Neural cell (in vitro differentiated cells): ENCODE measurements around the gene SMS. TPM values are rescaled to one million over a fixed set of nuclear protein-coding genes. Genes with fewer than 3 reads are reported as not detected.

Experiments
- H2AFZ ChIP-seq: fragments of 200-600, 300-800 bp; sonication (generic), shearing (Covaris generic); 2 replicates; pipeline ENCODE4 v1.6.0; 2014; ENCODE audit warnings: low read depth, mild to moderate bottlenecking, antibody characterized with exemption, low read length, moderate library complexity
- H3F3A ChIP-seq: fragments of 200-600 bp; shearing (Covaris generic); 2 replicates; pipeline ENCODE4 v1.6.1; 2016; ENCODE audit warnings: mild to moderate bottlenecking, moderate library complexity, mixed read lengths, antibody characterized with exemption, low read length; ENCODE audit not compliant: insufficient read depth, poor library complexity, severe bottlenecking
- H3K27ac ChIP-seq: fragments of 200-600, 300-800 bp; sonication (generic), shearing (Covaris generic); 2 replicates; pipeline ENCODE4 v1.5.1; 2014; ENCODE audit warnings: mild to moderate bottlenecking, low read length, moderate library complexity
- H3K27me3 ChIP-seq: fragments of 300-800, 200-600 bp; sonication (generic), shearing (Covaris generic); 2 replicates; pipeline ENCODE4 v1.6.0; 2014; ENCODE audit warnings: mild to moderate bottlenecking, low read depth, low read length, moderate library complexity; ENCODE audit not compliant: insufficient read depth
- H3K36me3 ChIP-seq: fragments of 300-800, 200-600 bp; sonication (generic), shearing (Covaris generic); 2 replicates; pipeline ENCODE4 v1.5.1; 2014; ENCODE audit warnings: mild to moderate bottlenecking, antibody characterized with exemption, low read length, moderate library complexity; ENCODE audit not compliant: insufficient read depth
- H3K4me2 ChIP-seq: fragments of 300-800, 200-600 bp; sonication (generic), shearing (Covaris generic); 2 replicates; pipeline ENCODE4 v1.6.0; 2014; ENCODE audit warnings: mild to moderate bottlenecking, low read length
- H3K4me3 ChIP-seq: fragments of 300-800, 200-600 bp; sonication (generic), shearing (Covaris generic); 2 replicates; pipeline ENCODE4 v1.5.1; 2014; ENCODE audit warnings: mild to moderate bottlenecking, low read length, moderate library complexity
- H3K79me2 ChIP-seq: fragments of 200-600 bp; shearing (Covaris generic); replicated peaks from 2 replicates; pipeline ENCODE4 v1.6.0; 2014; ENCODE audit warnings: mild to moderate bottlenecking, low read length, moderate library complexity; ENCODE audit not compliant: insufficient read depth
- H3K9ac ChIP-seq: fragments of 300-800, 200-600 bp; sonication (generic), shearing (Covaris generic); 2 replicates; pipeline ENCODE4 v1.6.1; 2016; ENCODE audit warnings: mild to moderate bottlenecking, low read length, mixed read lengths
- H3K9me2 ChIP-seq: fragments of 200-600 bp; shearing (Covaris generic); 2 replicates; pipeline ENCODE4 v1.6.1; 2016; ENCODE audit warnings: mild to moderate bottlenecking, low read length, mixed read lengths; ENCODE audit not compliant: insufficient read depth
- H3K9me3 ChIP-seq: fragments of 200-600, 300-800 bp; sonication (generic), shearing (Covaris generic); 2 replicates; pipeline ENCODE4 v1.6.1; 2016; ENCODE audit warnings: mild to moderate bottlenecking, mixed run types, low read length, moderate library complexity, mixed read lengths
- H4K20me1 ChIP-seq: fragments of 200-600 bp; shearing (Covaris generic); 2 replicates; pipeline ENCODE4 v1.6.1; 2016; ENCODE audit warnings: mild to moderate bottlenecking, mixed run types; ENCODE audit not compliant: insufficient read depth
- EP300 ChIP-seq: fragments of 450-650 bp; conservative IDR thresholded peaks from 2 replicates; pipeline ENCODE4 v1.6.1; 2014; ENCODE audit warnings: antibody characterized with exemption, mild to moderate bottlenecking, moderate library complexity; ENCODE audit not compliant: poor library complexity, severe bottlenecking
- EZH2 ChIP-seq: fragments of 200-600, 300-800 bp; shearing (Covaris generic), sonication (generic); IDR thresholded peaks from 2 replicates; pipeline ENCODE4 v1.6.1; 2014; ENCODE audit warnings: antibody characterized with exemption, low read length, borderline replicate concordance, mild to moderate bottlenecking; ENCODE audit not compliant: insufficient read depth, poor library complexity, severe bottlenecking
- MXI1 ChIP-seq: fragments of 450-650 bp; conservative IDR thresholded peaks from 2 replicates; pipeline ENCODE4 v1.6.1; 2014; ENCODE audit warnings: antibody characterized with exemption, mild to moderate bottlenecking; ENCODE audit not compliant: poor library complexity, severe bottlenecking
- POLR2AphosphoS5 ChIP-seq: IDR thresholded peaks from 2 replicates; pipeline ENCODE4 v1.6.1; 2012
- RAD21 ChIP-seq: fragments of 450-650 bp; conservative IDR thresholded peaks from 2 replicates; pipeline ENCODE4 v1.6.1; 2014; ENCODE audit warnings: antibody characterized with exemption, mild to moderate bottlenecking, moderate library complexity
- SMC3 ChIP-seq: fragments of 450-650 bp; conservative IDR thresholded peaks from 2 replicates; pipeline ENCODE4 v1.6.1; 2014; ENCODE audit warnings: antibody characterized with exemption, mild to moderate bottlenecking, moderate library complexity; ENCODE audit not compliant: poor library complexity
- TAF1 ChIP-seq: IDR thresholded peaks from 2 replicates; pipeline ENCODE4 v1.6.1; 2012; ENCODE audit warnings: low read depth
- polyA plus RNA-seq: library from polyadenylated mRNA; depleted of rRNA; stranded (reverse); fragments of >200 nt; gene quantifications from 2 replicates; pipeline ENCODE4 v1.2.3, GENCODE V29; 2014
- TF ChIP-seq, protein P1 (sequence below): fragments of 450-650 bp; IDR thresholded peaks from 2 replicates; pipeline ENCODE4 v1.5.1; 2014; ENCODE audit warnings: antibody characterized with exemption, mild to moderate bottlenecking, moderate library complexity; ENCODE audit not compliant: poor library complexity, severe bottlenecking
- TF ChIP-seq, protein P2 (sequence below): IDR thresholded peaks from 2 replicates; pipeline ENCODE4 v1.6.1; 2012; ENCODE audit warnings: borderline replicate concordance

The SMS gene
- polyA plus RNA-seq, 1 donor from 2014 or later = 101 TPM

DNA sequence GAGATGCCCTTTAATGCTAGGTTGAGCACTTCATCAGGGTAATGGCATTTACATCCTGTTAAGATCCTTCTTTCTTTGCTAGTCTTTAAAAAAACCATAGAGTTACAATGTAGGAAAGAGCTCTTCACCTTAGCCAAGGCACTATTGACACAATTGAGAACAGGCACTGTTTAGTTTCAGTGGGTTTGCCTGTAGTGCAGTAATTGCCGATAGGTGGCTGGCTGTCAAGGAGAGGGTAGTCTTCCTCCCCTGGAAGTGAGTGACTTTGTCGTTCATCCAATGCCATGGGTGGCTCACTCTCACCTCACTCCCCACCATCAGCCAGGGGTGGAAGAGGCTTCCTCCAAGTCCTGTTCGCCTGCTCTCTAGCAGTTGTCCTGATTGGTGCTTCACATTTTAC lies 34.7 kb downstream of the SMS start:
- no peaks in the 10 kb centered on the region for H3K79me2 ChIP-seq
- H2AFZ ChIP-seq = no peak overlapping the region
- H3F3A ChIP-seq = no peaks in the 10 kb centered on the region
- TF ChIP-seq, protein P1, sequence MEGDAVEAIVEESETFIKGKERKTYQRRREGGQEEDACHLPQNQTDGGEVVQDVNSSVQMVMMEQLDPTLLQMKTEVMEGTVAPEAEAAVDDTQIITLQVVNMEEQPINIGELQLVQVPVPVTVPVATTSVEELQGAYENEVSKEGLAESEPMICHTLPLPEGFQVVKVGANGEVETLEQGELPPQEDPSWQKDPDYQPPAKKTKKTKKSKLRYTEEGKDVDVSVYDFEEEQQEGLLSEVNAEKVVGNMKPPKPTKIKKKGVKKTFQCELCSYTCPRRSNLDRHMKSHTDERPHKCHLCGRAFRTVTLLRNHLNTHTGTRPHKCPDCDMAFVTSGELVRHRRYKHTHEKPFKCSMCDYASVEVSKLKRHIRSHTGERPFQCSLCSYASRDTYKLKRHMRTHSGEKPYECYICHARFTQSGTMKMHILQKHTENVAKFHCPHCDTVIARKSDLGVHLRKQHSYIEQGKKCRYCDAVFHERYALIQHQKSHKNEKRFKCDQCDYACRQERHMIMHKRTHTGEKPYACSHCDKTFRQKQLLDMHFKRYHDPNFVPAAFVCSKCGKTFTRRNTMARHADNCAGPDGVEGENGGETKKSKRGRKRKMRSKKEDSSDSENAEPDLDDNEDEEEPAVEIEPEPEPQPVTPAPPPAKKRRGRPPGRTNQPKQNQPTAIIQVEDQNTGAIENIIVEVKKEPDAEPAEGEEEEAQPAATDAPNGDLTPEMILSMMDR = no peak
- TF ChIP-seq EP300 (no peak), MXI1 (no peak), SMC3 (no peak), EZH2 (no peak), TAF1 (no peak), POLR2AphosphoS5 (no peak), RAD21 (no peak)
- TF ChIP-seq, protein P2, sequence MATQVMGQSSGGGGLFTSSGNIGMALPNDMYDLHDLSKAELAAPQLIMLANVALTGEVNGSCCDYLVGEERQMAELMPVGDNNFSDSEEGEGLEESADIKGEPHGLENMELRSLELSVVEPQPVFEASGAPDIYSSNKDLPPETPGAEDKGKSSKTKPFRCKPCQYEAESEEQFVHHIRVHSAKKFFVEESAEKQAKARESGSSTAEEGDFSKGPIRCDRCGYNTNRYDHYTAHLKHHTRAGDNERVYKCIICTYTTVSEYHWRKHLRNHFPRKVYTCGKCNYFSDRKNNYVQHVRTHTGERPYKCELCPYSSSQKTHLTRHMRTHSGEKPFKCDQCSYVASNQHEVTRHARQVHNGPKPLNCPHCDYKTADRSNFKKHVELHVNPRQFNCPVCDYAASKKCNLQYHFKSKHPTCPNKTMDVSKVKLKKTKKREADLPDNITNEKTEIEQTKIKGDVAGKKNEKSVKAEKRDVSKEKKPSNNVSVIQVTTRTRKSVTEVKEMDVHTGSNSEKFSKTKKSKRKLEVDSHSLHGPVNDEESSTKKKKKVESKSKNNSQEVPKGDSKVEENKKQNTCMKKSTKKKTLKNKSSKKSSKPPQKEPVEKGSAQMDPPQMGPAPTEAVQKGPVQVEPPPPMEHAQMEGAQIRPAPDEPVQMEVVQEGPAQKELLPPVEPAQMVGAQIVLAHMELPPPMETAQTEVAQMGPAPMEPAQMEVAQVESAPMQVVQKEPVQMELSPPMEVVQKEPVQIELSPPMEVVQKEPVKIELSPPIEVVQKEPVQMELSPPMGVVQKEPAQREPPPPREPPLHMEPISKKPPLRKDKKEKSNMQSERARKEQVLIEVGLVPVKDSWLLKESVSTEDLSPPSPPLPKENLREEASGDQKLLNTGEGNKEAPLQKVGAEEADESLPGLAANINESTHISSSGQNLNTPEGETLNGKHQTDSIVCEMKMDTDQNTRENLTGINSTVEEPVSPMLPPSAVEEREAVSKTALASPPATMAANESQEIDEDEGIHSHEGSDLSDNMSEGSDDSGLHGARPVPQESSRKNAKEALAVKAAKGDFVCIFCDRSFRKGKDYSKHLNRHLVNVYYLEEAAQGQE = no peak
- no peak overlapping the region for H3K27ac ChIP-seq
- no peaks in the 10 kb centered on the region for H3K27me3 ChIP-seq
- no peak overlapping the region for H3K4me2 ChIP-seq
- no peaks in the 10 kb centered on the region for H3K9me3 ChIP-seq
- H3K4me3 ChIP-seq = no peak overlapping the region
- H3K9ac ChIP-seq = no peak overlapping the region
- no peaks in the 10 kb centered on the region for H3K36me3 ChIP-seq
- no peaks in the 10 kb centered on the region for H4K20me1 ChIP-seq
- no peaks in the 10 kb centered on the region for H3K9me2 ChIP-seq

DNA sequence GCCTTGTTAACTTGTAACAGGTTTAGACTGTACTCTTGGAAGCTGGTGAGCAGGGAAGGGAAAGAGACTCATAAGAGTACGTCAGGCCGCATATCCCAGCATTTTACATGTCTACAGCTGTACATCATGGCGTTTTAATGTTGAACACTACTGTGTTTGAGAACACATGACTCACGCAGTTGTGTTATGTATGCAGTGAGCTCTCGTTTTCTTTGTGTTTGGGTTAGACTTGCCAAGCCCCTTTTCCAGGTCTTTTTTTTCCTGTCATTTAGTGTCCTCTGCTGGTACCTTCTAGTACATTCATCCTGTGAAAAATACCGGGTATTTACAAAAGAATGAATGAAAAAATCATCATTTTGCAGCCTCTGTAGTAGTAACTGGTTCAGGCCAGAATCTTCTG lies 35.3 kb downstream of the SMS start:
- Histone ChIP-seq H3K4me2 (no peak overlapping the region), H3K9me3 (no peaks in the 10 kb centered on the region), H3K4me3 (no peak overlapping the region), H3K9me2 (no peaks in the 10 kb centered on the region), H3K9ac (no peak overlapping the region), H3K27ac (no peak overlapping the region), H3K36me3 (no peaks in the 10 kb centered on the region), H3K79me2 (no peaks in the 10 kb centered on the region), H4K20me1 (no peaks in the 10 kb centered on the region), H3K27me3 (no peaks in the 10 kb centered on the region), H3F3A (no peaks in the 10 kb centered on the region), H2AFZ (no peak overlapping the region)
- TF ChIP-seq SMC3 = peak; percentile 78
- TF ChIP-seq POLR2AphosphoS5 = no peak
- TF ChIP-seq MXI1 = no peak
- TF ChIP-seq, protein P2 = no peak
- TF ChIP-seq TAF1 = no peak
- peak; percentile 75 for TF ChIP-seq RAD21
- TF ChIP-seq, protein P1 = peak; percentile 70
- no peak for TF ChIP-seq EP300
- no peak for TF ChIP-seq EZH2
